Osteoblast (primary cell): ENCODE data around the gene RADIL. TPM values are rescaled to one million over a fixed set of nuclear protein-coding genes. Genes with fewer than 3 reads are reported as not detected.

Experiments used
- DNase-seq: peaks from one replicate; pipeline ENCODE4 v3.0.0; 2011; ENCODE audit warnings: low spot score, mixed read lengths; ENCODE audit not compliant: insufficient read length; ENCODE audit errors: missing footprints
- H2AFZ ChIP-seq: 2 replicates; pipeline ENCODE4 v1.6.0; 2011; ENCODE audit warnings: mild to moderate bottlenecking, low read length
- H3K27ac ChIP-seq: 2 replicates; pipeline ENCODE4 v1.5.1; 2011; ENCODE audit warnings: mild to moderate bottlenecking, low read depth, low read length, moderate library complexity
- H3K27me3 ChIP-seq: 2 replicates; pipeline ENCODE4 v1.6.0; 2012; ENCODE audit warnings: mild to moderate bottlenecking, control low read depth, inconsistent platforms, low read length, moderate library complexity; ENCODE audit not compliant: insufficient read depth
- H3K36me3 ChIP-seq: 2 replicates; pipeline ENCODE4 v1.5.1; 2011; ENCODE audit warnings: mild to moderate bottlenecking, low read length, control low read depth, moderate library complexity; ENCODE audit not compliant: insufficient read depth
- H3K4me1 ChIP-seq: 2 replicates; pipeline ENCODE4 v1.5.1; 2011; ENCODE audit warnings: mild to moderate bottlenecking, low read length, control low read depth, moderate library complexity; ENCODE audit not compliant: insufficient read depth
- H3K4me2 ChIP-seq: 2 replicates; pipeline ENCODE4 v1.6.0; 2011; ENCODE audit warnings: mild to moderate bottlenecking, low read length; ENCODE audit not compliant: insufficient read depth
- H3K4me3 ChIP-seq: fragments of 200-600 bp; sonication (generic); 3 replicates; pipeline ENCODE4 v1.5.1; 2012; ENCODE audit warnings: mild to moderate bottlenecking, low read length, inconsistent platforms; ENCODE audit not compliant: insufficient read depth
- H3K79me2 ChIP-seq: 2 replicates; pipeline ENCODE4 v1.6.0; 2012; ENCODE audit warnings: mild to moderate bottlenecking, low read length, control low read depth, inconsistent platforms; ENCODE audit not compliant: insufficient read depth
- H3K9me3 ChIP-seq: 2 replicates; pipeline ENCODE4 v1.5.1; 2011; ENCODE audit warnings: low read depth, low read length, control low read depth
- H4K20me1 ChIP-seq: 2 replicates; pipeline ENCODE4 v1.6.0; 2012; ENCODE audit warnings: mild to moderate bottlenecking, low read length, control low read depth; ENCODE audit not compliant: insufficient read depth
- CTCF ChIP-seq: IDR thresholded peaks from 2 replicates; pipeline ENCODE4 v1.5.1; 2011; ENCODE audit warnings: mild to moderate bottlenecking, low read depth, low read length, moderate library complexity; ENCODE audit errors: extremely low read depth
- total RNA-seq: library from RNA; depleted of rRNA; stranded (reverse); fragments of >200 nt; gene quantifications from 2 replicates; pipeline ENCODE4 v1.2.3, GENCODE V29; 2012

The RADIL gene
- total RNA-seq, 1 donor, result 1.1 TPM

DNA sequence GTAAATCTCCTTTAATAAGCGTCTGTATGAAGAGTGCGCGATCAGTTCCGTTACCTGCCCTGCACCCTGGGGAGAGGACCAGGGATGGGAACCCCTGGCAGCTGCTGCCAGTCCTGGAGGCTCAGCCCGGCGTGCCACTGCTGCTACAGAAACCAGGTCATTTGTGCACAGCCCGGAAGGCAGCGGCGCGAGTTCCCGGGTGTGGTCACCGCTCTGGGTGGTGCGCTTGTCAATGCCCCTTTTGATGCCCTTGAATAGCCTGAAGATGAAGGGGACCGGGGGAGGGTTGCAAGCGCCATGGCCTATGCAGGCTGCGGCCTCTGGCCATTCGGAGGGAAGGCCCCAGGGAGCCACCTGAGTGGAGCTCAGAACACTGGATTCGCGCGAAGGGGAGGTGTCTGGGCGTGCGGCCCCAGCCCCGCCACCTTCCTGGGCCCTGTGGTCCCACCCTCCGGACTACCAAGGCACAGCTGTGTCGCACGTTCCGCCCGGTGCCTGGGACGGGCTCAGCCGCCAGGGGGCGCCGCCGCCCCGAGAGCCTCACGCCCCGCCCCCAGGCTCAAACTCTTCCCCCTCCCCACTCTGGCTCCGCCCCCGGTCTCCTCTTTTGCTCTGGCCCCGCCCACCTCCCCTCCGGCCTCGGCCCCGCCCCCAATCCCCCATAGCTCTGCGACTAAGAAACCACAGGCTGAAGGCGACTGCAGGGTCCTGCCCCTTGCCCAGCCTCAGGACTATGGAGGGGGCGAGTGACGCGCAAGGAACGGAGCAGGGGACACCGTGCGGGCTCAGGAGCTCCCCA is 91.6 kb downstream of the RADIL start:
- peak overlapping the region; percentile 36 for H3K4me2 ChIP-seq

GRCh38 chr7:4791101-4791737 is 92.3 kb downstream of the RADIL start:
- H3K4me1 ChIP-seq, result peaks cover 5% of the 10 kb centered on the region
- DNase-seq, result peak; percentile 66
- no peaks in the 10 kb centered on the region for H3K79me2 ChIP-seq
- H3K36me3 ChIP-seq, result peaks cover 13% of the 10 kb centered on the region
- no peak overlapping the region for H3K4me3 ChIP-seq
- no peak overlapping the region for H3K4me2 ChIP-seq
- H4K20me1 ChIP-seq, result no peaks in the 10 kb centered on the region
- no peak for TF ChIP-seq CTCF
- H3K27me3 ChIP-seq, result no peaks in the 10 kb centered on the region
- no peak overlapping the region for H3K27ac ChIP-seq
- no peak overlapping the region for H2AFZ ChIP-seq
- no peaks in the 10 kb centered on the region for H3K9me3 ChIP-seq

More for the DNA sequence above, 91.6 kb downstream of the RADIL start:
- DNase-seq, result peak; percentile 96
- H3K36me3 ChIP-seq, result peaks cover 8% of the 10 kb centered on the region
- H3K27me3 ChIP-seq, result no peaks in the 10 kb centered on the region
- peak; percentile 33 for TF ChIP-seq CTCF
- no peaks in the 10 kb centered on the region for H3K79me2 ChIP-seq
- H3K27ac ChIP-seq, result no peak overlapping the region
- H4K20me1 ChIP-seq, result no peaks in the 10 kb centered on the region
- no peak overlapping the region for H3K4me3 ChIP-seq
- H3K9me3 ChIP-seq, result no peaks in the 10 kb centered on the region
- no peak overlapping the region for H2AFZ ChIP-seq
- H3K4me1 ChIP-seq, result peaks cover 5% of the 10 kb centered on the region

- H3K36me3 ChIP-seq, result peaks cover 17% of the 10 kb centered on the region
- no peak overlapping the region for H3K4me2 ChIP-seq
- no peaks in the 10 kb centered on the region for H4K20me1 ChIP-seq
- no peaks in the 10 kb centered on the region for H3K27me3 ChIP-seq
- no peak overlapping the region for H3K27ac ChIP-seq
- no peak overlapping the region for H3K4me3 ChIP-seq
- no peaks in the 10 kb centered on the region for H3K9me3 ChIP-seq
- no peak overlapping the region for H2AFZ ChIP-seq
- peak; percentile 79 for DNase-seq
- H3K79me2 ChIP-seq, result no peaks in the 10 kb centered on the region
- H3K4me1 ChIP-seq, result peaks cover 5% of the 10 kb centered on the region
- TF ChIP-seq CTCF, result no peak
These were observed 93.0 kb downstream of the RADIL start for GRCh38 chr7:4790516-4790991.

DNA sequence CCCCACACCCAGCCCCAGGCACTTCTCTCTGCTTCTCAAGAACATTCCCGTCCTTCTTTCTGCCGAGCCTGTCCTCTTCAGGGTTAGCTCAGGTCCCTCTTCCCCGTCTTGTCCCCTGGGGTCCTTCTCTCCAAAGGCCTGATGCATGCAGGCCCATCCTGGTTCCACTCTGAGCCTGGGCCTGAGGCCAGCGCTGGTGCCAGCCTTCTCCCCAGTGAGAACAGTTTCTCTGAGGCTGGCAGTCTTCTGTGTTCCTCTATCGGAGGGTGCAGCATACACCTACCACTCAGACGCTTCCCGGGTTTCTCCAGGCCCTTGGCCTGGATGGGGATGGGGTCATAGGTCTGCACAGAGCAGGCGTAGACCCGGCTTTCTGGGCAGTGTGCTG is 93.4 kb downstream of the RADIL start:
- no peaks in the 10 kb centered on the region for H4K20me1 ChIP-seq
- no peak overlapping the region for H3K4me3 ChIP-seq
- no peak overlapping the region for H3K27ac ChIP-seq
- peaks cover 5% of the 10 kb centered on the region for H3K4me1 ChIP-seq
- H3K27me3 ChIP-seq, result no peaks in the 10 kb centered on the region
- no peaks in the 10 kb centered on the region for H3K79me2 ChIP-seq
- no peak overlapping the region for H3K4me2 ChIP-seq
- peaks cover 19% of the 10 kb centered on the region for H3K36me3 ChIP-seq
- no peak for TF ChIP-seq CTCF
- no peak for DNase-seq
- no peaks in the 10 kb centered on the region for H3K9me3 ChIP-seq
- H2AFZ ChIP-seq, result no peak overlapping the region
